OCI-LY7 (cell line): Measurements from ENCODE around the gene ILKAP. TPM values are rescaled to one million over a fixed set of nuclear protein-coding genes. Genes with fewer than 3 reads are reported as not detected.

ENCODE experiments used
- BruUV-seq: library from RNA; stranded (reverse); fragments of 400-500 nt; replicated peaks from 2 replicates; lab custom pipeline; 2021; lab: Mats Ljungman, UMichigan
- CTCF ChIA-PET: fragments of 300-600 bp; sonication (Branson Sonifier 250); formaldehyde crosslinking; loops from one replicate; lab custom pipeline; 2022; ENCODE audit warnings: antibody characterized with exemption; ENCODE audit not compliant: unreplicated experiment; lab: Charles Lee
- POLR2A ChIA-PET: fragments of 300-600 bp; sonication (Branson Sonifier 250); formaldehyde crosslinking; loops from one replicate; lab custom pipeline; 2022; ENCODE audit warnings: antibody characterized with exemption; lab: Charles Lee
- DNase-seq: peaks from one replicate; pipeline ENCODE4 v3.0.0-alpha.2; 2015; ENCODE audit warnings: low spot score
- H2AFZ ChIP-seq: fragments of 200-600 bp; sonication (generic), shearing (Covaris generic); 2 replicates; pipeline ENCODE4 v1.6.1; 2014; ENCODE audit warnings: mild to moderate bottlenecking, antibody characterized with exemption, low read length, moderate library complexity
- H3K27ac ChIP-seq: fragments of 200-600 bp; sonication (generic); 2 replicates; pipeline ENCODE4 v1.5.1; 2014; ENCODE audit warnings: mixed run types, low read depth, mild to moderate bottlenecking, moderate library complexity, low read length, inconsistent platforms; ENCODE audit not compliant: poor library complexity, severe bottlenecking
- H3K36me3 ChIP-seq: fragments of 200-600 bp; sonication (generic); 2 replicates; pipeline ENCODE4 v1.6.1; 2014; ENCODE audit warnings: mild to moderate bottlenecking, antibody characterized with exemption, low read length, moderate library complexity, mixed read lengths; ENCODE audit not compliant: insufficient read depth
- H3K4me1 ChIP-seq: fragments of 200-600 bp; sonication (generic); 2 replicates; pipeline ENCODE4 v1.5.1; 2014; ENCODE audit warnings: mild to moderate bottlenecking, low read length; ENCODE audit not compliant: insufficient read depth, poor library complexity, severe bottlenecking
- H3K4me2 ChIP-seq: fragments of 200-600 bp; sonication (generic); 2 replicates; pipeline ENCODE4 v1.6.1; 2014; ENCODE audit warnings: mild to moderate bottlenecking, low read length
- H3K4me3 ChIP-seq: fragments of 200-600 bp; sonication (generic); 2 replicates; pipeline ENCODE4 v1.5.1; 2014; ENCODE audit warnings: mild to moderate bottlenecking, low read depth, low read length; ENCODE audit not compliant: poor library complexity, severe bottlenecking
- H3K79me2 ChIP-seq: fragments of 200-600 bp; sonication (generic); 2 replicates; pipeline ENCODE4 v1.6.1; 2016; ENCODE audit warnings: low read depth, mild to moderate bottlenecking, low read length, moderate library complexity, mixed read lengths; ENCODE audit not compliant: insufficient read depth
- H3K9me2 ChIP-seq: fragments of 200-600 bp; sonication (generic); 2 replicates; pipeline ENCODE4 v1.6.1; 2016; ENCODE audit warnings: mild to moderate bottlenecking, low read length, mixed read lengths; ENCODE audit not compliant: insufficient read depth
- H3K9me3 ChIP-seq: fragments of 200-600 bp; sonication (generic); 2 replicates; pipeline ENCODE4 v1.6.1; 2014; ENCODE audit warnings: mild to moderate bottlenecking, mixed run types, low read length, mixed read lengths
- H4K20me1 ChIP-seq: fragments of 200-600 bp; sonication (generic); 2 replicates; pipeline ENCODE4 v1.6.1; 2014; ENCODE audit warnings: mild to moderate bottlenecking, antibody characterized with exemption, low read length, moderate library complexity, mixed read lengths; ENCODE audit not compliant: insufficient read depth
- CTCF ChIP-seq: fragments of 200-600 bp; sonication (generic); conservative IDR thresholded peaks from 2 replicates; pipeline ENCODE4 v1.5.1; 2014; ENCODE audit warnings: mild to moderate bottlenecking, antibody characterized with exemption, low read length, moderate library complexity, mixed read lengths
- EZH2phosphoT487 ChIP-seq: fragments of 200-600 bp; sonication (generic); IDR thresholded peaks from 2 replicates; pipeline ENCODE4 v1.6.1; 2018; ENCODE audit warnings: low read depth, borderline replicate concordance, mild to moderate bottlenecking, mixed run types, antibody characterized with exemption, low read length, moderate library complexity, mixed read lengths
- intact Hi-C: fragments of 100-400 bp; cut with micrococcal nuclease; formaldehyde crosslinking; loops from one replicate; pipeline ENCODE4 v1.10.0; 2022; ENCODE audit not compliant: unreplicated experiment
- total RNA-seq, 2 experiments: library from RNA; depleted of rRNA in 1 of 2; stranded (reverse); fragments of >200 nt in 1 of 2; shearing (Covaris generic) in 1 of 2; gene quantifications; 2 replicates each; pipeline ENCODE4 v1.2.3, GENCODE V29; 2014 to 2022

ILKAP gene
- total RNA-seq, 2 experiments from 2014 or later, result 33.1 to 61.8 TPM

DNA sequence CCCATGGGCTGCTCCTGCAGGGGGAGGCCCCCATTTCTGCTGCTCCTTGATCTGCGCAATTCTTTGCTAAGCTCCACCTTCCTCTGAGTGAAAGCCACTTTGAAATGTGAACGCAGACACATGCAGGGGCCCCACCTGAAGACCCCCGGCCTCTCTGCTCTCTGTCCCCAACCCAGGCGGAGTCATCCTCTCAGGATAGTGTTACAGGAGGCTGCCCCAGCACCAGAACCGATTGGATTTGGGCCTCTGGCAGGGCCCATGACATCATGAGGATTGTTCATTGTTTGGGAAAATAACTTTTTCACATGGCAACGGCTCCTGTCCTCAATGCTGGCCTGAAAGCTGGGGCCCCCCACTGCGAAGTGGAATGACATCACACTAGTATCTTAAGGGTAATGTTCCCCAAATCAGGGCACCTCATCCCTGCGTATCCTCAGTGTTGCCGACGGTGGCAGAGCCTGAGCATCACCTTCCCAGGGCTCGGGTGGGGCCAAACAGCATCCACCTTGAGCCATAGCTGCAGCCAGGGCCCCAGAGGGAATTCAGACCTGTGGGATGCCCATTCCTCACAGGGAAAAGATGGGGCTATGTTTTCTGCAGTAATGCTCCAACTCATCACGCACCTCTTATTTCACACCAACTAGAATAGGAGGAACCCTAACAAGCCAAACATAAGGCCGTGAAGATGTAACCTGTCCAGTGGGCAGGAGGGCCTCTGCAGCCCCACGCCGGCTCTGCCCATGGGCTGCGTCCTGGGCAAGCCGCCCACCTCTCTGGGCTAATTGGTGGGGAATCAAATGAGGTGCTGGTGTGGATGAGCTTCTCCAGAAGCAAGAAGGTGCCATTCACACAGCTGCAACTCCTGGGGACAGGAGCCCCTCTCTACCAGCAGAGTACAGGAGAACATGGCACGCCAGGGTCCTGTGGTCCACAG is 47.5 kb downstream of the ILKAP start:
- BruUV-seq, result no TSS peak
- CTCF ChIA-PET, result no interaction called here
- H3K4me2 ChIP-seq, result no peak overlapping the region
- no peaks in the 10 kb centered on the region for H3K9me2 ChIP-seq
- no peaks in the 10 kb centered on the region for H3K9me3 ChIP-seq
- peaks cover 19% of the 10 kb centered on the region for H3K4me1 ChIP-seq
- POLR2A ChIA-PET, result no interaction called here
- intact Hi-C loops, result loop anchor here (10.0 kb wide), 1 partner anchor 231 kb away; no protein-coding TSS in a partner anchor
- H2AFZ ChIP-seq, result no peak overlapping the region
- no peaks in the 10 kb centered on the region for H3K79me2 ChIP-seq
- H4K20me1 ChIP-seq, result no peaks in the 10 kb centered on the region
- H3K4me3 ChIP-seq, result no peak overlapping the region
- H3K27ac ChIP-seq, result no peak overlapping the region
- no peak for DNase-seq
- H3K36me3 ChIP-seq, result no peaks in the 10 kb centered on the region
- TF ChIP-seq CTCF, result no peak
- no peak for TF ChIP-seq EZH2phosphoT487

- Histone ChIP-seq H3K4me2 (no peak overlapping the region), H3K36me3 (no peaks in the 10 kb centered on the region), H3K4me3 (no peak overlapping the region), H3K9me3 (no peaks in the 10 kb centered on the region), H3K9me2 (no peaks in the 10 kb centered on the region), H4K20me1 (no peaks in the 10 kb centered on the region), H2AFZ (no peak overlapping the region), H3K4me1 (peaks cover 11% of the 10 kb centered on the region), H3K79me2 (no peaks in the 10 kb centered on the region), H3K27ac (no peak overlapping the region)
- intact Hi-C loops, result loop anchor here (10.0 kb wide), 1 partner anchor 230 kb away; no protein-coding TSS in a partner anchor
- ChIA-PET POLR2A (no interaction called here), CTCF (no interaction called here)
- no peak for DNase-seq
- no TSS peak for BruUV-seq
- TF ChIP-seq EZH2phosphoT487, result no peak
- TF ChIP-seq CTCF, result no peak
Observed at GRCh38 chr2:238155051-238155760, 48.3 kb downstream of the ILKAP start.
